SK-N-SH (cell line): ENCODE data around the gene MET. TPM values are rescaled to one million over a fixed set of nuclear protein-coding genes. Genes with fewer than 3 reads are reported as not detected.

Source experiments
- CTCF ChIA-PET: fragments of 300-600, 350-600 bp; formaldehyde crosslinking; extraction: SDS; loops from one replicate; lab custom pipeline; 2021; lab: Yijun Ruan, JAX
- POLR2A ChIA-PET: fragments of 350-600 bp; sonication (Branson Sonifier 250); formaldehyde crosslinking; extraction: SDS; loops from one replicate; lab custom pipeline; 2020; ENCODE audit warnings: antibody characterized with exemption, inconsistent platforms; lab: Yijun Ruan, JAX
- DNase-seq: peaks from one replicate; pipeline ENCODE4 v3.0.0; 2012
- H2AFZ ChIP-seq: fragments of 200-600 bp; sonication (generic); 2 replicates; pipeline ENCODE4 v1.8.1; 2016; ENCODE audit warnings: antibody characterized with exemption, mild to moderate bottlenecking, low read depth
- H3F3A ChIP-seq: fragments of 200-600 bp; sonication (generic); replicated peaks from 2 replicates; pipeline ENCODE3; 2016; ENCODE audit warnings: antibody characterized with exemption, mild to moderate bottlenecking; ENCODE audit not compliant: insufficient read depth
- H3K27ac ChIP-seq, 2 experiments: fragments of 200-500 bp in 1 of 2; fragments of 200-600 bp in 1 of 2; sonication (Bioruptor generic) in 1 of 2; sonication (generic), shearing (Covaris generic) in 1 of 2; 2 replicates each; pipeline versions ENCODE4 v1.5.1 to v1.6.1; 2014 to 2016; ENCODE audit warnings: low read depth in 2 of 2, inconsistent platforms in 1 of 2, low read length in 1 of 2, mild to moderate bottlenecking in 1 of 2, mixed read lengths in 1 of 2
- H3K27me3 ChIP-seq: fragments of 200-600 bp; sonication (generic), shearing (Covaris generic); 2 replicates; pipeline ENCODE4 v1.6.1; 2016; ENCODE audit warnings: mixed run types; ENCODE audit not compliant: insufficient read depth
- H3K36me3 ChIP-seq, 2 experiments: fragments of 200-500 bp in 1 of 2; fragments of 200-600 bp in 1 of 2; sonication (Bioruptor generic) in 1 of 2; sonication (generic) in 1 of 2; replicated peaks in 1 of 2; 2 replicates each; pipeline versions ENCODE3 to v1.5.1; 2014 to 2016; ENCODE audit warnings: low read length in 1 of 2, mild to moderate bottlenecking in 1 of 2; ENCODE audit not compliant: insufficient read depth in 2 of 2, control insufficient read depth in 1 of 2
- H3K4me1 ChIP-seq, 2 experiments: fragments of 200-500 bp in 1 of 2; fragments of 200-600 bp in 1 of 2; sonication (Bioruptor generic) in 1 of 2; sonication (generic), shearing (Covaris generic) in 1 of 2; 2 replicates each; pipeline versions ENCODE4 v1.5.1 to v1.6.1; 2014 to 2016; ENCODE audit warnings: low read depth in 1 of 2, low read length in 1 of 2, mixed run types in 1 of 2; ENCODE audit not compliant: insufficient read depth in 2 of 2, control insufficient read depth in 1 of 2
- H3K4me2 ChIP-seq: fragments of 200-600 bp; sonication (generic), shearing (Covaris generic); 2 replicates; pipeline ENCODE4 v1.6.1; 2017; ENCODE audit warnings: mixed run types
- H3K4me3 ChIP-seq, 2 experiments: fragments of 200-500 bp in 1 of 2; fragments of 200-600 bp in 1 of 2; sonication (Bioruptor generic) in 1 of 2; sonication (generic), shearing (Covaris generic) in 1 of 2; 2 replicates each; pipeline versions ENCODE4 v1.5.1 to v1.8.1; 2014 to 2016; ENCODE audit warnings: low read depth in 2 of 2, inconsistent platforms in 1 of 2, low read length in 1 of 2, mild to moderate bottlenecking in 1 of 2, mixed read lengths in 1 of 2, moderate library complexity in 1 of 2
- H3K79me2 ChIP-seq: fragments of 200-600 bp; sonication (generic); 2 replicates; pipeline ENCODE4 v1.8.1; 2017; ENCODE audit warnings: mild to moderate bottlenecking; ENCODE audit not compliant: insufficient read depth
- H3K9ac ChIP-seq: fragments of 200-600 bp; sonication (generic); 2 replicates; pipeline ENCODE4 v1.6.1; 2017; ENCODE audit warnings: mixed run types
- H3K9me2 ChIP-seq: fragments of 200-600 bp; sonication (generic); 2 replicates; pipeline ENCODE4 v1.6.1; 2017; ENCODE audit warnings: mixed run types
- H3K9me3 ChIP-seq: fragments of 200-600 bp; sonication (generic); 2 replicates; pipeline ENCODE4 v1.6.1; 2017; ENCODE audit warnings: mixed run types, mild to moderate bottlenecking, moderate library complexity
- H4K20me1 ChIP-seq: fragments of 200-600 bp; sonication (generic); 2 replicates; pipeline ENCODE4 v1.6.1; 2017; ENCODE audit warnings: mild to moderate bottlenecking, mixed run types; ENCODE audit not compliant: insufficient read depth
- CHD2 ChIP-seq: fragments of 150-350 bp; IDR thresholded peaks from 2 replicates; pipeline ENCODE4 v1.6.1; 2018; ENCODE audit warnings: low read length; ENCODE audit not compliant: partially characterized antibody
- CTCF ChIP-seq: fragments of 200-600 bp; sonication (generic); IDR thresholded peaks from 2 replicates; pipeline ENCODE4 v1.6.1; 2017; ENCODE audit warnings: antibody characterized with exemption, mild to moderate bottlenecking, moderate library complexity
- ELF1 ChIP-seq: IDR thresholded peaks from 2 replicates; pipeline ENCODE4 v1.4.0; 2012
- EP300 ChIP-seq, 2 experiments: IDR thresholded peaks; 2 replicates each; pipeline versions ENCODE4 v1.4.0 to v1.6.1; 2012; ENCODE audit warnings: borderline replicate concordance in 1 of 2, low read depth in 1 of 2, low read length in 1 of 2
- FOXJ3 ChIP-seq: sonication (generic); formaldehyde crosslinking; IDR thresholded peaks from 2 replicates; pipeline ENCODE4 v1.5.1; 2020; ENCODE audit warnings: mild to moderate bottlenecking, missing genetic modification reagents
- FOXM1 ChIP-seq: IDR thresholded peaks from 2 replicates; pipeline ENCODE4 v1.4.0; 2012; ENCODE audit warnings: low read depth, mild to moderate bottlenecking
- GABPA ChIP-seq: IDR thresholded peaks from 2 replicates; pipeline ENCODE4 v1.4.0; 2012; ENCODE audit warnings: low read depth, mild to moderate bottlenecking
- GATA2 ChIP-seq: sonication (generic); formaldehyde crosslinking; IDR thresholded peaks from 2 replicates; pipeline ENCODE4 v1.5.0; 2020; ENCODE audit warnings: mild to moderate bottlenecking, missing genetic modification reagents
- JUND ChIP-seq: IDR thresholded peaks from 2 replicates; pipeline ENCODE4 v1.4.0; 2012
- MEF2A ChIP-seq: IDR thresholded peaks from 2 replicates; pipeline ENCODE4 v1.4.0; 2012; ENCODE audit warnings: low read depth, borderline replicate concordance
- MXI1 ChIP-seq: IDR thresholded peaks from 2 replicates; pipeline ENCODE4 v1.6.1; 2012; ENCODE audit warnings: mild to moderate bottlenecking, low read depth, low read length, improper control_type of control experiment
- RAD21 ChIP-seq: IDR thresholded peaks from 2 replicates; pipeline ENCODE4 v1.6.1; 2012; ENCODE audit warnings: mild to moderate bottlenecking, low read length
- RFX5 ChIP-seq: IDR thresholded peaks from 2 replicates; pipeline ENCODE4 v1.6.1; 2012; ENCODE audit warnings: mild to moderate bottlenecking, improper control_type of control experiment, low read length
- RXRA ChIP-seq: IDR thresholded peaks from 2 replicates; pipeline ENCODE4 v1.4.0; 2012; ENCODE audit warnings: low read depth, mild to moderate bottlenecking, borderline replicate concordance
- TAF1 ChIP-seq: IDR thresholded peaks from 2 replicates; pipeline ENCODE4 v1.6.1; 2012; ENCODE audit warnings: low read depth, mild to moderate bottlenecking, low read length, moderate library complexity, borderline replicate concordance
- TCF12 ChIP-seq: IDR thresholded peaks from 2 replicates; pipeline ENCODE4 v1.4.0; 2012
- USF1 ChIP-seq: IDR thresholded peaks from 2 replicates; pipeline ENCODE4 v1.4.0; 2012; ENCODE audit warnings: low read depth, borderline replicate concordance
- USF2 ChIP-seq: fragments of 150-350 bp; IDR thresholded peaks from 2 replicates; pipeline ENCODE4 v1.6.1; 2017; ENCODE audit warnings: antibody characterized with exemption, low read length, low read depth, borderline replicate concordance
- WGBS: methylation state at CpG from one replicate; pipeline ENCODE4 v1.1.6; 2017; ENCODE audit warnings: low lambda C conversion rate; 5-methylcytosine and 5-hydroxymethylcytosine counted together
- polyA plus RNA-seq, 3 experiments: library from polyadenylated mRNA; depleted of rRNA; stranded (reverse); fragments of >200 nt; gene quantifications; 2 replicates each; pipeline ENCODE4 v1.2.3, GENCODE V29; 2012
- TF ChIP-seq, protein P1 (sequence below): IDR thresholded peaks from 2 replicates; pipeline ENCODE4 v1.4.0; 2012; ENCODE audit warnings: low read depth, borderline replicate concordance

The MET gene
- polyA plus RNA-seq, 1 of the 3 experiments (the other 2 are of a cell fraction): 38.7 TPM

DNA sequence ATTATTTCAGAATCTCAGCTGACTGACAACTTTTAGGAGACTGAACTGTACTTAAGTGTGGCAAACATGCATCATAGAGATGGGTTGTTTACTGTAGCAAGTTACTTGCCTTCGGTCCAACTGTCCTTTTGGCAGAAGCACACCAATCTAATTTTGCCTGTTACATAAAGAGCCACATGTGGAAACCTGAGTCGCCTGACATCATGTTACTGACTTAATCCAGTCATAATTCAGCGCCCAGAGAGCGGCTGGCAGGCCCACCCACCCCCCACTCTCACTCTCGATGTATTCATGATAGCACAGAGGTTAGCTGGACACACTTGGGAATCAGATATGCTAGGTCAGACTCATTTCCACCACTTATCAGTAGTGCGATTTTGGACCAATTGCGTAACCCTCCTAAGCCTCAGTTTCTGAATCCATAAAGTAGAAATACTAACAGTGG is 133.1 kb downstream of the MET start:
- POLR2A ChIA-PET: no interaction called here
- TF ChIP-seq GABPA (no peak), JUND (no peak), GATA2 (CRISPR knock-in tag) (peak; percentile 24; the same call in 1 of the 2 replicates), USF1 (no peak), USF2 (no peak), RAD21 (no peak), MEF2A (no peak), RXRA (no peak), CHD2 (no peak), CTCF (no peak), FOXJ3 (CRISPR knock-in tag) (no peak), FOXM1 (no peak), TAF1 (no peak), TCF12 (0 out of 2 replicates have a peak, but pooled peaks have one; percentile 17), MXI1 (peak; percentile 15; the same call in 1 of the 2 replicates), RFX5 (no peak), EP300 (IDR thresholded peaks at IDR 0.05; ENCODE audit: borderline replicate concordance in 1 of 2, low read depth in 1 of 2, low read length in 1 of 2) (0 out of 4 replicates have a peak, but pooled peaks of 1 of the 2 experiments have one; percentile 16), ELF1 (no peak)
- TF ChIP-seq, protein P1, sequence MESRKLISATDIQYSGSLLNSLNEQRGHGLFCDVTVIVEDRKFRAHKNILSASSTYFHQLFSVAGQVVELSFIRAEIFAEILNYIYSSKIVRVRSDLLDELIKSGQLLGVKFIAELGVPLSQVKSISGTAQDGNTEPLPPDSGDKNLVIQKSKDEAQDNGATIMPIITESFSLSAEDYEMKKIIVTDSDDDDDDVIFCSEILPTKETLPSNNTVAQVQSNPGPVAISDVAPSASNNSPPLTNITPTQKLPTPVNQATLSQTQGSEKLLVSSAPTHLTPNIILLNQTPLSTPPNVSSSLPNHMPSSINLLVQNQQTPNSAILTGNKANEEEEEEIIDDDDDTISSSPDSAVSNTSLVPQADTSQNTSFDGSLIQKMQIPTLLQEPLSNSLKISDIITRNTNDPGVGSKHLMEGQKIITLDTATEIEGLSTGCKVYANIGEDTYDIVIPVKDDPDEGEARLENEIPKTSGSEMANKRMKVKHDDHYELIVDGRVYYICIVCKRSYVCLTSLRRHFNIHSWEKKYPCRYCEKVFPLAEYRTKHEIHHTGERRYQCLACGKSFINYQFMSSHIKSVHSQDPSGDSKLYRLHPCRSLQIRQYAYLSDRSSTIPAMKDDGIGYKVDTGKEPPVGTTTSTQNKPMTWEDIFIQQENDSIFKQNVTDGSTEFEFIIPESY: no peak
- WGBS: 21% methylated on average over 7 of the region's 7 CpGs

More for the DNA sequence above, 133.1 kb downstream of the MET start:
- peaks cover 0 to 17% of the 10 kb centered on the region in 2 experiments; a peak in 3 of 4 replicates for H3K4me1 ChIP-seq
- no peak overlapping the region for H3K4me3 ChIP-seq
- H3K36me3 ChIP-seq: no peaks in the 10 kb centered on the region
- CTCF ChIA-PET: interaction anchor here (0.7 to 14.8 kb wide), 3 partner anchors 22 to 216 kb away, joined by 3 to 192 read pairs (median 4); no protein-coding TSS in a partner anchor
- no peak overlapping the region for H3K4me2 ChIP-seq
- DNase-seq: peak; percentile 23
- H3K9ac ChIP-seq: no peak overlapping the region
- H3K9me2 ChIP-seq: no peaks in the 10 kb centered on the region
- no peaks in the 10 kb centered on the region for H4K20me1 ChIP-seq
- peaks cover 34% of the 10 kb centered on the region; the same call in 1 of the 2 replicates for H3K27me3 ChIP-seq
- H2AFZ ChIP-seq: no peak overlapping the region
- H3K27ac ChIP-seq: no peak overlapping the region
- H3K79me2 ChIP-seq: no peaks in the 10 kb centered on the region
- no peaks in the 10 kb centered on the region for H3K9me3 ChIP-seq
- H3F3A ChIP-seq: peaks cover 23% of the 10 kb centered on the region
